Karpas-422 (cell line): Measurements from ENCODE around the gene TOP3B. TPM values are rescaled to one million over a fixed set of nuclear protein-coding genes. Genes with fewer than 3 reads are reported as not detected.
A peak's percentile ranks its signal among the peaks of the same experiment; 100 is the strongest.

Experiments used
- DNase-seq: peaks from one replicate; pipeline ENCODE4 v3.0.0-alpha.2; 2015
- H2AFZ ChIP-seq: fragments of 200-600 bp; sonication (generic); 2 replicates; pipeline ENCODE4 v1.6.1; 2014; ENCODE audit warnings: antibody characterized with exemption, low read length, mixed read lengths
- H3K27ac ChIP-seq: fragments of 200-600 bp; sonication (generic); 2 replicates; pipeline ENCODE4 v1.5.1; 2014; ENCODE audit warnings: mild to moderate bottlenecking, low read length, moderate library complexity
- H3K27me3 ChIP-seq: fragments of 200-600 bp; sonication (generic); 2 replicates; pipeline ENCODE4 v1.6.1; 2014; ENCODE audit warnings: low read length, mixed read lengths
- H3K36me3 ChIP-seq: fragments of 200-600 bp; sonication (generic); 2 replicates; pipeline ENCODE4 v1.6.1; 2014; ENCODE audit warnings: low read length, mixed read lengths; ENCODE audit not compliant: insufficient read depth
- H3K4me1 ChIP-seq: fragments of 200-600 bp; sonication (generic); 2 replicates; pipeline ENCODE4 v1.6.1; 2014; ENCODE audit warnings: mild to moderate bottlenecking, low read length, mixed read lengths
- H3K4me2 ChIP-seq: fragments of 200-600 bp; sonication (generic); 2 replicates; pipeline ENCODE4 v1.6.1; 2014; ENCODE audit warnings: low read length, low read depth, mild to moderate bottlenecking; ENCODE audit not compliant: poor library complexity, severe bottlenecking
- H3K4me3 ChIP-seq: fragments of 200-600 bp; sonication (generic); 2 replicates; pipeline ENCODE4 v1.5.1; 2014; ENCODE audit warnings: mild to moderate bottlenecking, antibody characterized with exemption, low read length, mixed read lengths
- H3K79me2 ChIP-seq: fragments of 200-600 bp; sonication (generic); 2 replicates; pipeline ENCODE4 v1.6.1; 2014; ENCODE audit warnings: mild to moderate bottlenecking, low read length, mixed read lengths
- H3K9ac ChIP-seq: fragments of 200-600 bp; sonication (generic); 2 replicates; pipeline ENCODE4 v1.6.0; 2014; ENCODE audit warnings: low read length
- H3K9me2 ChIP-seq: fragments of 200-600 bp; sonication (generic), shearing (Covaris generic); replicated peaks from 2 replicates; pipeline ENCODE4 v1.6.0; 2014; ENCODE audit warnings: mild to moderate bottlenecking, low read length, moderate library complexity; ENCODE audit not compliant: insufficient read depth
- H3K9me3 ChIP-seq: fragments of 300-700, 200-600 bp; sonication (generic); 2 replicates; pipeline ENCODE4 v1.6.1; 2014; ENCODE audit warnings: low read length, mixed read lengths
- H4K20me1 ChIP-seq: fragments of 200-600 bp; sonication (generic); 2 replicates; pipeline ENCODE4 v1.6.1; 2014; ENCODE audit warnings: mild to moderate bottlenecking, antibody characterized with exemption, low read length, low read depth; ENCODE audit not compliant: insufficient read depth
- total RNA-seq: library from RNA; depleted of rRNA; stranded (reverse); fragments of >200 nt; shearing (Covaris generic); gene quantifications from 2 replicates; pipeline ENCODE4 v1.2.3, GENCODE V29; 2014; ENCODE audit warnings: low replicate concordance

Gene TOP3B
- total RNA-seq, 1 experiment from 2014 or later = 38.1 TPM

- H3K4me2 ChIP-seq = peak overlapping the region; percentile 90
- H3K9ac ChIP-seq = peak overlapping the region; percentile 86
- DNase-seq = no peak
- no peaks in the 10 kb centered on the region for H3K9me2 ChIP-seq
- peaks cover 5% of the 10 kb centered on the region; the same call in 1 of the 2 replicates for H4K20me1 ChIP-seq
- peak overlapping the region; percentile 56; the same call in 1 of the 2 replicates for H3K27ac ChIP-seq
- no peak overlapping the region for H2AFZ ChIP-seq
- H3K4me3 ChIP-seq = peak overlapping the region; percentile 82
- H3K27me3 ChIP-seq = no peaks in the 10 kb centered on the region
- H3K4me1 ChIP-seq = peaks cover 14% of the 10 kb centered on the region
- H3K9me3 ChIP-seq = no peaks in the 10 kb centered on the region
- H3K36me3 ChIP-seq = no peaks in the 10 kb centered on the region
- H3K79me2 ChIP-seq = peaks cover 55% of the 10 kb centered on the region
These were observed 713 bp downstream of the TOP3B start for GRCh38 chr22:21981874-21982273.

GRCh38 chr22:21980547-21980946 lies 2.0 kb downstream of the TOP3B start:
- H3K4me3 ChIP-seq = no peak overlapping the region
- no peaks in the 10 kb centered on the region for H3K27me3 ChIP-seq
- no peaks in the 10 kb centered on the region for H3K36me3 ChIP-seq
- DNase-seq = no peak
- peaks cover 63% of the 10 kb centered on the region for H3K79me2 ChIP-seq
- H3K4me2 ChIP-seq = peak overlapping the region; percentile 90
- no peak overlapping the region for H3K27ac ChIP-seq
- peaks cover 14% of the 10 kb centered on the region for H3K4me1 ChIP-seq
- H3K9me2 ChIP-seq = no peaks in the 10 kb centered on the region
- H2AFZ ChIP-seq = no peak overlapping the region
- peaks cover 5% of the 10 kb centered on the region; the same call in 1 of the 2 replicates for H4K20me1 ChIP-seq
- no peaks in the 10 kb centered on the region for H3K9me3 ChIP-seq
- H3K9ac ChIP-seq = no peak overlapping the region; the same call in 1 of the 2 replicates

GRCh38 chr22:21978564-21979386 lies 3.8 kb downstream of the TOP3B start:
- Histone ChIP-seq H3K9me3 (no peaks in the 10 kb centered on the region), H4K20me1 (peaks cover 5% of the 10 kb centered on the region; the same call in 1 of the 2 replicates), H3K36me3 (no peaks in the 10 kb centered on the region), H3K4me3 (no peak overlapping the region), H3K4me1 (peaks cover 14% of the 10 kb centered on the region), H3K27me3 (no peaks in the 10 kb centered on the region), H3K9ac (no peak overlapping the region), H3K4me2 (no peak overlapping the region), H3K79me2 (peaks cover 63% of the 10 kb centered on the region), H2AFZ (no peak overlapping the region), H3K27ac (no peak overlapping the region), H3K9me2 (no peaks in the 10 kb centered on the region)
- no peak for DNase-seq

GRCh38 chr22:21977814-21978213 lies 4.8 kb downstream of the TOP3B start:
- Histone ChIP-seq H3K36me3 (peaks cover 3% of the 10 kb centered on the region; the same call in 1 of the 2 replicates), H3K27me3 (no peaks in the 10 kb centered on the region), H3K4me3 (no peak overlapping the region), H3K9ac (no peak overlapping the region), H3K4me2 (no peak overlapping the region), H3K9me2 (no peaks in the 10 kb centered on the region), H3K79me2 (peaks cover 62% of the 10 kb centered on the region), H3K9me3 (no peaks in the 10 kb centered on the region), H4K20me1 (peaks cover 5% of the 10 kb centered on the region; the same call in 1 of the 2 replicates), H3K4me1 (peaks cover 14% of the 10 kb centered on the region), H2AFZ (no peak overlapping the region), H3K27ac (no peak overlapping the region)
- no peak for DNase-seq

GRCh38 chr22:21975854-21976345 lies 6.7 kb downstream of the TOP3B start:
- Histone ChIP-seq H3K27me3 (no peaks in the 10 kb centered on the region), H3K36me3 (peaks cover 15% of the 10 kb centered on the region; the same call in 1 of the 2 replicates), H3K79me2 (peaks cover 49% of the 10 kb centered on the region), H2AFZ (no peak overlapping the region), H4K20me1 (no peaks in the 10 kb centered on the region), H3K27ac (no peak overlapping the region), H3K9ac (no peak overlapping the region), H3K4me2 (no peak overlapping the region), H3K4me1 (peaks cover 3% of the 10 kb centered on the region; the same call in 1 of the 2 replicates), H3K9me3 (no peaks in the 10 kb centered on the region), H3K4me3 (no peak overlapping the region), H3K9me2 (no peaks in the 10 kb centered on the region)
- DNase-seq = no peak

GRCh38 chr22:21975273-21975672 lies 7.3 kb downstream of the TOP3B start:
- Histone ChIP-seq H3K27ac (no peak overlapping the region), H2AFZ (no peak overlapping the region), H4K20me1 (no peaks in the 10 kb centered on the region), H3K9ac (no peak overlapping the region), H3K4me3 (no peak overlapping the region), H3K9me2 (no peaks in the 10 kb centered on the region), H3K9me3 (no peaks in the 10 kb centered on the region), H3K4me2 (no peak overlapping the region), H3K36me3 (peaks cover 19% of the 10 kb centered on the region), H3K27me3 (no peaks in the 10 kb centered on the region), H3K4me1 (no peaks in the 10 kb centered on the region), H3K79me2 (peaks cover 43% of the 10 kb centered on the region)
- DNase-seq = no peak

- no peak overlapping the region for H3K27ac ChIP-seq
These were observed 8.4 kb downstream of the TOP3B start for GRCh38 chr22:21974058-21974649.

GRCh38 chr22:21972806-21973205 lies 9.8 kb downstream of the TOP3B start:
- Histone ChIP-seq H3K4me2 (no peak overlapping the region), H3K9me2 (no peaks in the 10 kb centered on the region), H3K27ac (no peak overlapping the region), H3K9me3 (no peaks in the 10 kb centered on the region), H3K27me3 (no peaks in the 10 kb centered on the region), H3K4me3 (no peak overlapping the region), H2AFZ (no peak overlapping the region), H3K9ac (no peak overlapping the region), H4K20me1 (no peaks in the 10 kb centered on the region), H3K79me2 (peaks cover 22% of the 10 kb centered on the region), H3K36me3 (peaks cover 28% of the 10 kb centered on the region), H3K4me1 (no peaks in the 10 kb centered on the region)
- no peak for DNase-seq

More at GRCh38 chr22:21974058-21974649, 8.4 kb downstream of the TOP3B start:
- H3K36me3 ChIP-seq = peaks cover 23% of the 10 kb centered on the region
- no peaks in the 10 kb centered on the region for H3K27me3 ChIP-seq
- H2AFZ ChIP-seq = no peak overlapping the region
- no peak overlapping the region for H3K4me3 ChIP-seq
- no peaks in the 10 kb centered on the region for H3K9me3 ChIP-seq
- no peak overlapping the region for H3K4me2 ChIP-seq
- peaks cover 35% of the 10 kb centered on the region for H3K79me2 ChIP-seq
- H4K20me1 ChIP-seq = no peaks in the 10 kb centered on the region
- no peak overlapping the region for H3K9ac ChIP-seq
- no peaks in the 10 kb centered on the region for H3K9me2 ChIP-seq
- no peaks in the 10 kb centered on the region for H3K4me1 ChIP-seq
- DNase-seq = no peak
